Neural crest cell (in vitro differentiated cells): ENCODE results near the gene DBNDD1. TPM values are rescaled to one million over a fixed set of nuclear protein-coding genes. Genes with fewer than 3 reads are reported as not detected.
A peak's percentile ranks its signal among the peaks of the same experiment; 100 is the strongest.

ENCODE experiments used
- DNase-seq: peaks from one replicate; pipeline ENCODE4 v3.0.0; 2021; ENCODE audit warnings: low read depth, mixed read lengths, low spot score
- H3K27ac Mint-ChIP-seq: one replicate; pipeline ENCODE4 v1.8.0; 2021; ENCODE audit warnings: mild to moderate bottlenecking, mixed read lengths; ENCODE audit not compliant: unreplicated experiment
- H3K27me3 Mint-ChIP-seq: 2 replicates; pipeline ENCODE4 v1.8.0; 2021; ENCODE audit warnings: low read depth, mild to moderate bottlenecking, mixed read lengths
- H3K36me3 Mint-ChIP-seq: 2 replicates; pipeline ENCODE4 v1.8.0; 2021; ENCODE audit warnings: low read depth, mild to moderate bottlenecking, mixed read lengths
- H3K4me1 Mint-ChIP-seq: 2 replicates; pipeline ENCODE4 v1.8.0; 2021; ENCODE audit warnings: mixed read lengths
- H3K4me3 Mint-ChIP-seq: one replicate; pipeline ENCODE4 v1.8.0; 2021; ENCODE audit warnings: mild to moderate bottlenecking, mixed read lengths
- H3K9me3 Mint-ChIP-seq: 2 replicates; pipeline ENCODE4 v1.8.0; 2021; ENCODE audit warnings: mixed read lengths
- CTCF ChIP-seq: fragments of 200-600 bp; sonication (generic); conservative IDR thresholded peaks from 2 replicates; pipeline ENCODE4 v1.5.0; 2021; ENCODE audit warnings: antibody characterized with exemption, mild to moderate bottlenecking
- total RNA-seq: library from RNA; stranded (reverse); gene quantifications from 2 replicates; pipeline ENCODE4 v1.2.1, GENCODE V29; 2021

DBNDD1 gene
- total RNA-seq, 1 donor from 2014 or later = 4.9 TPM

GRCh38 chr16:89974870-89975269 is 44.4 kb downstream of the DBNDD1 start:
- peak overlapping the region; percentile 73 for H3K4me3 Mint-ChIP-seq

GRCh38 chr16:89973654-89974335 is 45.5 kb downstream of the DBNDD1 start:
- H3K4me3 Mint-ChIP-seq = peak overlapping the region; percentile 79
- TF ChIP-seq CTCF = no peak
- H3K9me3 Mint-ChIP-seq = peaks cover 5% of the 10 kb centered on the region
- peaks cover 21% of the 10 kb centered on the region for H3K4me1 Mint-ChIP-seq
- H3K27ac Mint-ChIP-seq = peak overlapping the region; percentile 86
- peaks cover 12% of the 10 kb centered on the region for H3K36me3 Mint-ChIP-seq
- H3K27me3 Mint-ChIP-seq = no peaks in the 10 kb centered on the region
- no peak for DNase-seq

More at GRCh38 chr16:89974870-89975269, 44.4 kb downstream of the DBNDD1 start:
- peaks cover 14% of the 10 kb centered on the region for H3K36me3 Mint-ChIP-seq
- H3K9me3 Mint-ChIP-seq = peaks cover 5% of the 10 kb centered on the region
- peaks cover 21% of the 10 kb centered on the region for H3K4me1 Mint-ChIP-seq
- no peaks in the 10 kb centered on the region for H3K27me3 Mint-ChIP-seq
- no peak for TF ChIP-seq CTCF
- H3K27ac Mint-ChIP-seq = no peak overlapping the region
- DNase-seq = no peak

GRCh38 chr16:89973235-89973634 is 46.0 kb downstream of the DBNDD1 start:
- Mint-ChIP-seq H3K36me3 (peaks cover 14% of the 10 kb centered on the region), H3K4me1 (peaks cover 21% of the 10 kb centered on the region), H3K9me3 (peaks cover 5% of the 10 kb centered on the region), H3K27me3 (no peaks in the 10 kb centered on the region), H3K4me3 (peak overlapping the region; percentile 96), H3K27ac (peak overlapping the region; percentile 96)
- TF ChIP-seq CTCF = no peak
- no peak for DNase-seq

GRCh38 chr16:89972244-89973234 is 46.7 kb downstream of the DBNDD1 start:
- peak; percentile 85 for DNase-seq
- Mint-ChIP-seq H3K27ac (peak overlapping the region; percentile 96), H3K27me3 (no peaks in the 10 kb centered on the region), H3K9me3 (peaks cover 5% of the 10 kb centered on the region), H3K36me3 (peaks cover 16% of the 10 kb centered on the region), H3K4me1 (peaks cover 21% of the 10 kb centered on the region), H3K4me3 (peak overlapping the region; percentile 96)
- no peak for TF ChIP-seq CTCF

GRCh38 chr16:89971495-89972243 is 47.6 kb downstream of the DBNDD1 start:
- Mint-ChIP-seq H3K36me3 (peaks cover 16% of the 10 kb centered on the region), H3K4me3 (peak overlapping the region; percentile 67), H3K27me3 (no peaks in the 10 kb centered on the region), H3K9me3 (peaks cover 5% of the 10 kb centered on the region), H3K27ac (peak overlapping the region; percentile 8), H3K4me1 (peaks cover 24% of the 10 kb centered on the region)
- TF ChIP-seq CTCF = no peak
- DNase-seq = no peak
